SK-N-MC (cell line): ENCODE measurements around the gene PTPN18.

ENCODE experiments used
- EZH2 ChIP-seq: fragments of 200-600 bp; sonication (generic); IDR thresholded peaks from one replicate; pipeline ENCODE4 v1.6.1; 2017; ENCODE audit warnings: antibody characterized with exemption
- FOXP2 ChIP-seq: optimal IDR thresholded peaks from 2 replicates; pipeline ENCODE3; 2011; ENCODE audit warnings: mild to moderate bottlenecking, moderate library complexity; ENCODE audit not compliant: insufficient read depth; ENCODE audit errors: extremely low read length, control extremely low read depth
- POLR2AphosphoS5 ChIP-seq: IDR thresholded peaks from 2 replicates; pipeline ENCODE4 v1.6.1; 2012; ENCODE audit warnings: mild to moderate bottlenecking, low read depth, low read length, borderline replicate concordance

- TF ChIP-seq POLR2AphosphoS5 (no peak), EZH2 (no peak), FOXP2 (no peak)
Observed at GRCh38 chr2:130369965-130370341, 14.1 kb downstream of the PTPN18 start.
